ENCODE data around the gene GPD1.

The GPD1 gene

DNA sequence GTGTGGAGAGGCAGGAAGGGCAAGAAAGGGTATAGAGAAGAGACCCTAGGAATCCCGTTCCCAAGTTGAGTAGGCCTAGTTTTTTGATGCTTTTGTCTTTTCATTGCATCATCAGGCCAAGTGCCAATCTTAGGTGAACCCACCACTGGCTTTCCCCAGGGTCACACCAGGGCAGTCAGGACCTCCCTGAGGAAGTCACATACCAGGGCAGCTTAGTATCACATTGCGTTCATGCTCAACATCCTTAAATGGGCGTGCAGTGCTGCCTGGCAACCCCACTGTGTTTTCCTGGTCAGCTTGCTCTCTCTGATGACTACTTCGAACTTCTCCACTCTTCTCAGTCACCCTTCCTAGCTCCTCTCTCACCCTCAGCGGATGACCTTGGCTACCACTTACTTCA lies 37.4 kb upstream of the GPD1 start:
- no peaks in the 10 kb centered on the region for H3K27me3 ChIP-seq (ENCODE audit: insufficient read depth, poor library complexity, severe bottlenecking)
- no peak for TF ChIP-seq CTCF (IDR thresholded peaks at IDR 0.05; ENCODE audit: poor library complexity, severe bottlenecking)
- H3K4me1 ChIP-seq (ENCODE audit: insufficient read depth, poor library complexity, severe bottlenecking): peaks cover 4% of the 10 kb centered on the region
- ATAC-seq (ENCODE audit: low read depth) (peak; percentile 63), DNase-seq (ENCODE audit: low spot score) (peak; percentile 51)
- no peak overlapping the region for H3K27ac ChIP-seq (ENCODE audit: poor library complexity, severe bottlenecking)
- no peaks in the 10 kb centered on the region for H3K9me3 ChIP-seq (ENCODE audit: severe bottlenecking)
- H3K4me3 ChIP-seq (ENCODE audit: severe bottlenecking): no peak overlapping the region
- no peaks in the 10 kb centered on the region for H3K36me3 ChIP-seq (ENCODE audit: low read depth)

DNA sequence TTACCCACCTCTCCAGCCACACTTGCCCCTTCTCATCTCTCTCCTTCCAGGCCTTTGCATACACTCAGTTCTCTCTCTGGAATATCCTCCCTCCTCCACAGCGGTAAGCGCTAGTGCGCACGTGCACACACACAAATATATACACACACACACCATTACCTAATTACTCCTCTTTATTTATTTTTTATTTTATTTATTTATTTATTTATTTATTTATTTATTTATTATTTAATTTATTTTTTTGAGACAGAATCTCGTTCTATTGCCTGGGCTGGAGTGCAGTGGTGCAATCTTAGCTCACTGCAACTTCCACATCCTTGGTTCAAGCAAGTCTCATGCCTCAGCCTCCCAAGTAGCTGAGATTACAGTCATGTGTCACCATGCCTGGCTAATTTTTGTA lies 34.7 kb upstream of the GPD1 start:
- Histone ChIP-seq H3K27ac (ENCODE audit: poor library complexity, severe bottlenecking) (no peak overlapping the region), H3K27me3 (ENCODE audit: insufficient read depth, poor library complexity, severe bottlenecking) (no peaks in the 10 kb centered on the region), H3K36me3 (ENCODE audit: low read depth) (no peaks in the 10 kb centered on the region), H3K4me3 (ENCODE audit: severe bottlenecking) (no peak overlapping the region), H3K4me1 (ENCODE audit: insufficient read depth, poor library complexity, severe bottlenecking) (no peaks in the 10 kb centered on the region), H3K9me3 (ENCODE audit: severe bottlenecking) (no peaks in the 10 kb centered on the region)
- TF ChIP-seq CTCF (IDR thresholded peaks at IDR 0.05; ENCODE audit: poor library complexity, severe bottlenecking): no peak
- DNase-seq (ENCODE audit: low spot score) (no peak), ATAC-seq (ENCODE audit: low read depth) (no peak)

DNA sequence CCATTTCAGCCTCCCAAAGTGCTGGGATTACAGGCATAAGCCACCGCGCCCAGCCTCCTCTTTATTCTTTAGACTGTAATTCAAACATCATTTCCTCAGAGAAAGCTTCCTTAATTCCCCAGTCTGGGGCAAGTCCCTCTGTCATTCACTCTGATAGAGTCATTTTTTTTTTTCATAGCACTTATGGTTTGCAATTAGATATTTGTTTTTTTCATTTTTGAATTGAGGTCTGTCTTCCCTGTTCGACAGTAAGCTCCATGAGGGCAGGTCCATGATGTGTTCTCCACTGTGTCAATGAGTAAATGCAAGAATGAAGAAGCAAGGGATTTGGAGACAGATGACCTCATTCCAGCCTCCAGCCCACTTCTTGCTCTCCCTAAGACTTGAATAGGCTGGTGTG lies 34.3 kb upstream of the GPD1 start:
- H3K4me1 ChIP-seq (ENCODE audit: insufficient read depth, poor library complexity, severe bottlenecking): no peaks in the 10 kb centered on the region
- H3K27ac ChIP-seq (ENCODE audit: poor library complexity, severe bottlenecking): no peak overlapping the region
- ATAC-seq (ENCODE audit: low read depth) (no peak), DNase-seq (ENCODE audit: low spot score) (no peak)
- H3K9me3 ChIP-seq (ENCODE audit: severe bottlenecking): no peaks in the 10 kb centered on the region
- TF ChIP-seq CTCF (IDR thresholded peaks at IDR 0.05; ENCODE audit: poor library complexity, severe bottlenecking): no peak
- H3K27me3 ChIP-seq (ENCODE audit: insufficient read depth, poor library complexity, severe bottlenecking): no peaks in the 10 kb centered on the region
- H3K4me3 ChIP-seq (ENCODE audit: severe bottlenecking): no peak overlapping the region
- H3K36me3 ChIP-seq (ENCODE audit: low read depth): no peaks in the 10 kb centered on the region

- Histone ChIP-seq H3K27ac (ENCODE audit: poor library complexity, severe bottlenecking) (no peak overlapping the region), H3K36me3 (ENCODE audit: low read depth) (no peaks in the 10 kb centered on the region)
These were observed 33.3 kb upstream of the GPD1 start for GRCh38 chr12:50070314-50071060.

More at GRCh38 chr12:50070314-50071060, 33.3 kb upstream of the GPD1 start:
- Histone ChIP-seq H3K9me3 (ENCODE audit: severe bottlenecking) (no peaks in the 10 kb centered on the region), H3K4me1 (ENCODE audit: insufficient read depth, poor library complexity, severe bottlenecking) (no peaks in the 10 kb centered on the region), H3K4me3 (ENCODE audit: severe bottlenecking) (no peak overlapping the region), H3K27me3 (ENCODE audit: insufficient read depth, poor library complexity, severe bottlenecking) (no peaks in the 10 kb centered on the region)
- ATAC-seq (ENCODE audit: low read depth): peak; percentile 63
- peak; percentile 69 for DNase-seq (ENCODE audit: low spot score)
- TF ChIP-seq CTCF (IDR thresholded peaks at IDR 0.05; ENCODE audit: poor library complexity, severe bottlenecking): peak; percentile 91
